GM13977 (cell line): ENCODE data around the gene UGT1A3.

Experiments used
- DNase-seq: peaks from one replicate; pipeline ENCODE4 v3.0.0; 2012; ENCODE audit warnings: low spot score
- in situ Hi-C: fragments of 300-500 bp; cut with MboI; formaldehyde crosslinking; loops from one replicate; pipeline ENCODE4 v1.12.0; 2022; ENCODE audit warnings: low sequenced_read_pairs, low pct_unique_long_range_greater_than_20kb, mixed read lengths, inconsistent platforms; ENCODE audit not compliant: unreplicated experiment
- TF ChIP-seq, protein P1 (sequence below): IDR thresholded peaks from 2 replicates; pipeline ENCODE4 v1.5.1; 2012; ENCODE audit warnings: mild to moderate bottlenecking, control low read depth; ENCODE audit not compliant: insufficient read depth; ENCODE audit errors: extremely low read depth, missing control alignments

Gene UGT1A3

DNA sequence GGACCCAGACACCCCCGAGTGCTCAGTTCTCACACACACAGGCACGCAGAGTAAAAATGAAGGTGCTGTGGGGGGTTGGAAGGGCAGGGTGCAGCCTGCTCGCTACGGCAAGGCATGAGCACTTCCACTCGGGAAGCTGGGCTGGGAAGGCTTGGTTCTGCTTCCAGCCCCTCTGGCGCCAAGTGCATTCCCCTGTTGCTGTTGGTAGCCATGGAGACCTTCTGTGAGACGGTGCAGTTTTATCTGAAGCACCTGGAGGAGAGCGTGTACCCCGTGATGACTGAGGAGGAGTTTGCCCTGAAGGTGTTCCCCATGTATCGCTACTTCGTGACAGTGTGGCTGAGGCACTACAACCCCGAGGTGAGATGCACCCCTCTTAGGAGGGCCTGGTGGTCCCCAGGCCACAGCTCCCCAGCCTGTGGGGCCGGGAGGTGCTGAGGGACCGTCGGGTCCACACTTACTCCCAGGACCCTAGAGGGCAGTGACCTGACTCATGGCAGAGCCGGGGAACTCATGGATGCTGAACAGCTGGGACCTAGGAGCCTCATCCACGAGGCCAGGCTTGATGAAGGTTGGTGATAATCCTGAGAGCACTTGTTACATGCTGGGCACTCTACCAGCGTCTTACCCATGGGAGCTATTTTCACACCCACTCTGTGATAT is 64.8 kb downstream of the UGT1A3 start:
- TF ChIP-seq, protein P1, sequence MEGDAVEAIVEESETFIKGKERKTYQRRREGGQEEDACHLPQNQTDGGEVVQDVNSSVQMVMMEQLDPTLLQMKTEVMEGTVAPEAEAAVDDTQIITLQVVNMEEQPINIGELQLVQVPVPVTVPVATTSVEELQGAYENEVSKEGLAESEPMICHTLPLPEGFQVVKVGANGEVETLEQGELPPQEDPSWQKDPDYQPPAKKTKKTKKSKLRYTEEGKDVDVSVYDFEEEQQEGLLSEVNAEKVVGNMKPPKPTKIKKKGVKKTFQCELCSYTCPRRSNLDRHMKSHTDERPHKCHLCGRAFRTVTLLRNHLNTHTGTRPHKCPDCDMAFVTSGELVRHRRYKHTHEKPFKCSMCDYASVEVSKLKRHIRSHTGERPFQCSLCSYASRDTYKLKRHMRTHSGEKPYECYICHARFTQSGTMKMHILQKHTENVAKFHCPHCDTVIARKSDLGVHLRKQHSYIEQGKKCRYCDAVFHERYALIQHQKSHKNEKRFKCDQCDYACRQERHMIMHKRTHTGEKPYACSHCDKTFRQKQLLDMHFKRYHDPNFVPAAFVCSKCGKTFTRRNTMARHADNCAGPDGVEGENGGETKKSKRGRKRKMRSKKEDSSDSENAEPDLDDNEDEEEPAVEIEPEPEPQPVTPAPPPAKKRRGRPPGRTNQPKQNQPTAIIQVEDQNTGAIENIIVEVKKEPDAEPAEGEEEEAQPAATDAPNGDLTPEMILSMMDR: no peak
- in situ Hi-C loops: no loop called here
- no peak for DNase-seq

GRCh38 chr2:233794128-233794658 is 65.4 kb downstream of the UGT1A3 start:
- no peak for DNase-seq
- TF ChIP-seq, protein P1: no peak
- in situ Hi-C loops: no loop called here

DNA sequence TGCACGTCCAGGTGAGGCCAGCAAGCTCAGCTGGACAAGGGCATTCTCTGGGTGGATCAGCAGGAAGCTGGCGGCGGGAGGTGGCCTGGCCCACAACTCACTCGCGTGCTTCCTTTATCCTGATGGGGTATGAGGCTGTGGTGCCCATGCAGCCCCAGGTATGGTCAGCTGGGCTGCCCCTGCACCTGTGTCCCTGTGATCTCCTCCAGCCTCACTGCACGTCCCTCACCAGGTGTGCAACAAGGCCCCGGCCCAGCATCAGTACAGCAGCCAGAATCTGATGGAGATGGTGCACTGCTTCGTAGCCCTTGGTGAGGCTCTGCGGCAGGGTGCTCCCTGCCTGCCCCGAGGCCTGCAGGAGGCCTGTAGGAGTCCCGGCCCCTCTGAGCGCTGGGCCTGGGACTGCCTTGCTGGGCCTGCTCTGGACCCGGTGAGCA is 66.9 kb downstream of the UGT1A3 start:
- TF ChIP-seq, protein P1: no peak
- DNase-seq: no peak
- in situ Hi-C loops: no loop called here

GRCh38 chr2:233796254-233796653 is 67.4 kb downstream of the UGT1A3 start:
- in situ Hi-C loops: no loop called here
- TF ChIP-seq, protein P1: no peak
- DNase-seq: no peak

DNA sequence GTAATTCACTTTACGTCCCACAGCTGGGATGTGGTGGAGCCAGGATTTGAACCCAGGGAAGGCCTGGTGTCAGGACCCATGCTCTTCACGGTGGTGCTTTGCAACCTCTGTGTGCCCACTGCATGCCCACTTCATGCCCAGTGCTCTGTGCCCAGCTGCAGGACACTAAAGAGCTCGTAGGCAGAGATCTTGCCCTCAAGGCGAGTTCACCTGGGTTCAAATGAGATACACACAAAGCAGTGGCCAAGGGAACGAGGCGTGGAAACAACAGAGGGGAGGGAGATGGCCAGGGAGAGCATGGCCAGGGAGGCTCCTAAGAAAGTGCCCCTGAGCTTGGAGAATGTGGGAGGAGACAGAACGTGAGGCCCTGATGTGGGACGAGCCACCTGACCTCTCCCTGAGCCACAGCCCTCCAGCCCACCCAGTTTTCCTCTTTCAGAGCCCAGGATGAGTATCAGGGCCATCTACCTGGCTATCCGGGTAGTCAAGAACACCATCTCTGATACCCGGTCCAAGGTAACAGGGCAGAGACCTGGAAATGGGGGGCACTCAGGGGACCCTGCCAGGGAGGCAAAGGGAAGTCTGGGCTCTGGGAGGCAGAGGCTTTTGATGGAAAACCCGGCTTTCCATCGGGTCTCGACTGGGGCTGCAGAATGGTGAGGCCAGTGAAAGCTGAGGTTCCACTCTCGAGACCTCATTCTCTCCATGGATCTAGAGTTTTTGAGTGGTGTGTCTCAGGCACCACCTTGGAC is 69.7 kb downstream of the UGT1A3 start:
- DNase-seq: no peak
- in situ Hi-C loops: no loop called here

DNA sequence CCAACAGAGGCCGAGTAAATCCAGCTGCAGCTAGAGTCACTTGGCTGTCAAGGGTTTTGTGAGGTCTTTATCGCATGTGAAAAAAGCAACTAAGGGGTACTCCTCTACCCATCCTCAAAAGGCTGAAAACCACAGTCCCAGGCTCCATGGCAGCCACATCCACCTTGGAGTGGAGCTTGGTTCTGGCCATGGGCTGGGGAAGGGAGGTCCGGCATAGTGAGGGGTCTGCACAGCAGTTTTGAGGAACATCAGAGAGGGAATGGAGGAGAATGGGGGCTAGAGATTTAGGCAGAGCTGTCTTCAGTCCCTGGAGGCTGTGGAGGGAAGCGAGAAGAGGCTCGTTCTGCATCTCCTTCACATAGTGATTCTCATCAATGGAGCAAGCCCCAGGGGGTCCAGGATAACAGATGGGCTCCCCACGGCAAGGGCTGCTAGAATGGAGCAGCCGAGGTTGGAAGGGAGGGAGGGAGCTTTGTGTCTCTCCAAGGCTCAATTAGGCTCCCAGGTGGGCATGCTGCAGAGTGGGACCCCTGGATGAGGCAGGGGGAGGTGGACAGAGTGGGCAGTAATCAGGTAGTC is 70.3 kb downstream of the UGT1A3 start:
- in situ Hi-C loops: no loop called here
- TF ChIP-seq, protein P1: no peak
- no peak for DNase-seq

More for the DNA sequence above, 69.7 kb downstream of the UGT1A3 start:
- TF ChIP-seq, protein P1: no peak
